Neuron (in vitro differentiated cells): ENCODE results near the gene VAMP4.
"Not testable (repeated sequence)": the region's sequence is repeated elsewhere in the genome, so short reads cannot be mapped to it uniquely, and the experiment has no call there.

Experiments used
- H2AFZ ChIP-seq: one replicate; pipeline ENCODE4 v1.6.1; 2013; ENCODE audit warnings: low read depth, mild to moderate bottlenecking, inconsistent platforms, low read length, moderate library complexity
- H3K27me3 ChIP-seq: one replicate; pipeline ENCODE4 v1.6.1; 2013; ENCODE audit warnings: low read length; ENCODE audit not compliant: insufficient read depth
- H3K36me3 ChIP-seq: one replicate; pipeline ENCODE4 v1.6.1; 2013; ENCODE audit warnings: low read length; ENCODE audit not compliant: insufficient read depth
- H3K4me1 ChIP-seq: one replicate; pipeline ENCODE4 v1.6.1; 2013; ENCODE audit warnings: low read length; ENCODE audit not compliant: insufficient read depth
- H3K4me3 ChIP-seq: 2 replicates; pipeline ENCODE4 v1.5.1; 2013; ENCODE audit warnings: mild to moderate bottlenecking, low read length, moderate library complexity
- H3K9me3 ChIP-seq: one replicate; pipeline ENCODE4 v1.6.1; 2013; ENCODE audit warnings: low read length

VAMP4 gene

DNA sequence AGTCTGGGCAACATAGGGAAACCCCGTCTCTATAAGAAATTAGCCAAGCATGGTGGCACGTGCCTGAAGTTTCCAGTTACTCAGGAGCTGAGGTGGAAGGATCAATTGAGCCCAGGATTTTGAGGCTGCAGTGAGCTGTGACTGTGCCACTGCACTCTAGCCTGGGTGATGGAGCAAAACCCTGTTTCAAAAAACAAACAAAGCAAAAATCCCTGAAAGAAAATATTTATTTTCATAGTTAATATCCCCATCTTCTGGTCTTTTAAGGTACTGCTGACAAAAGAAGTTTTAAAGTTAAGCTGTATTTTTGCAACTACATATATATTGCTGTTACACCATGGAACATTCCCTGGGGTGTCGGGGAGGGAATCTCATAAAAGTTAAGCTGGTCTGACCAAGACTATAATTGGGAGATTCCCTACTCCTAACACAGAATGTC lies 26.0 kb downstream of the VAMP4 start:
- Histone ChIP-seq H2AFZ (no peak overlapping the region), H3K36me3 (peaks cover 2% of the 10 kb centered on the region), H3K9me3 (no peaks in the 10 kb centered on the region), H3K4me1 (no peaks in the 10 kb centered on the region), H3K4me3 (no peak overlapping the region), H3K27me3 (no peaks in the 10 kb centered on the region)

GRCh38 chr1:171712341-171712740 lies 29.5 kb downstream of the VAMP4 start:
- H3K9me3 ChIP-seq, result no peaks in the 10 kb centered on the region
- no peak overlapping the region for H3K4me3 ChIP-seq
- no peak overlapping the region for H2AFZ ChIP-seq
- H3K36me3 ChIP-seq, result peaks cover 6% of the 10 kb centered on the region
- H3K4me1 ChIP-seq, result no peaks in the 10 kb centered on the region
- no peaks in the 10 kb centered on the region for H3K27me3 ChIP-seq

GRCh38 chr1:171711643-171712042 lies 30.2 kb downstream of the VAMP4 start:
- H3K4me1 ChIP-seq, result no peaks in the 10 kb centered on the region
- no peaks in the 10 kb centered on the region for H3K9me3 ChIP-seq

DNA sequence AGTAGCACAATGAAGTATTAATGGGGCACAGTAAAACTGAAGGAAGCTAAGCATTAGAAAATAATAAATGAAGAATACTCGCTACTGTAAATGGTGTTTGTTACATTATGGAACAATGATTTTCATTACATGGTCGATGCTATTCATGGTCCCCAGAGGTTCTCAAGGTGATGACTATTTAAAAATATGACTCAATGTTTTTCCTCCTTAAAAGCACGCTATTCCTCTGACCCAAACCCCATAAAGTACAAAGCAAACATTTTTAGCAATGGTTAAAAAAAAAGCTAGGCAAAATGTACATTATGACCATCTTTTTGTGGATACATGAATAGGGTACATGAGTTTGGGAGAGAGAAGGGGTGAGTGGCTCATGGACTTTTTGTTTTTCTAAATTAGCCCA lies 34.3 kb downstream of the VAMP4 start:
- H3K4me1 ChIP-seq, result peaks cover 2% of the 10 kb centered on the region
- H3K9me3 ChIP-seq, result no peaks in the 10 kb centered on the region
- peaks cover 4% of the 10 kb centered on the region for H3K36me3 ChIP-seq
- H2AFZ ChIP-seq, result no peak overlapping the region
- no peaks in the 10 kb centered on the region for H3K27me3 ChIP-seq
- no peak overlapping the region for H3K4me3 ChIP-seq

More at GRCh38 chr1:171711643-171712042, 30.2 kb downstream of the VAMP4 start:
- H3K36me3 ChIP-seq, result peaks cover 5% of the 10 kb centered on the region
- H3K27me3 ChIP-seq, result no peaks in the 10 kb centered on the region
- no peak overlapping the region for H3K4me3 ChIP-seq
- no peak overlapping the region for H2AFZ ChIP-seq

- no peaks in the 10 kb centered on the region for H3K36me3 ChIP-seq
- H3K4me3 ChIP-seq, result no peak overlapping the region
These were observed 39.3 kb downstream of the VAMP4 start for GRCh38 chr1:171702598-171702997.

DNA sequence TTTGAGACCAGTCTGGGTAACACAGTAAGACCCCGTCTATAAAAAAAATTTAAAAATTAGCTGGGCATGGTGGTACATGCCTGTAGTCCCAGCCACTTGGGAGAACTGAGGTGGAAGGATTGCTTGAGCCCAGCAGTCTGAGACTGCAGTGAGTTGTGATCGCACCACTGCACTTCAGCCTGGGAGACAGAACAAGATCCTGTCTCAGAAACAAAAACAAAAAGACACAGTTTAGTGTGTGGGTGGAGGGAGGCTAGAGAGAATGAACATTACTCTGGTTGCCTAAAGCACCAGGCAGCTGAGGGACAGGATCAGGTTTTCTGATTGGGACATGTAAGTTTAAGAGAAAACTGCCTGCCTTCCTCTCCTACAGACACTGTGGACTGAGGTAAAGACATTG lies 42.3 kb downstream of the VAMP4 start:
- no peak overlapping the region for H2AFZ ChIP-seq
- H3K4me3 ChIP-seq, result no peak overlapping the region
- no peaks in the 10 kb centered on the region for H3K4me1 ChIP-seq
- no peaks in the 10 kb centered on the region for H3K27me3 ChIP-seq
- peaks cover 3% of the 10 kb centered on the region for H3K9me3 ChIP-seq
- H3K36me3 ChIP-seq, result no peaks in the 10 kb centered on the region

More at GRCh38 chr1:171702598-171702997, 39.3 kb downstream of the VAMP4 start:
- no peaks in the 10 kb centered on the region for H3K27me3 ChIP-seq
- H3K9me3 ChIP-seq, result no peaks in the 10 kb centered on the region
- H2AFZ ChIP-seq, result no peak overlapping the region
- peaks cover 2% of the 10 kb centered on the region for H3K4me1 ChIP-seq

DNA sequence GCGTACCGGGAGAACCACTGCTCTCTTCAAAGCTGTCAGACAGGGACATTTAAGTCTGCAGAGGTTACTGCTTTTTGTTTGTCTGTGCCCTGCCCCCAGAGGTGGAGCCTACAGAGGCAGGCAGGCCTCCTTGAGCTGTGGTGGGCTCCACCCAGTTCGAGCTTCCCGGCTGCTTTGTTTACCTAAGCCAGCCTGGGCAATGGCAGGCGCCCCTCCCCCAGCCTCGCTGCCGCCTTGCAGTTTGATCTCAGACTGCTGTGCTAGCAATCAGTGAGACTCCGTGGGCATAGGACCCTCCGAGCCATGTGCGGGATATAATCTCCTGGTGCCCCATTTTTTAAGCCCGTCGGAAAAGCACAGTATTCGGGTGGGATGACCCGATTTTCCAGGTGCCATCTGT lies 46.1 kb downstream of the VAMP4 start:
- H2AFZ ChIP-seq, H3K9me3 ChIP-seq, H3K4me1 ChIP-seq, H3K36me3 ChIP-seq, H3K27me3 ChIP-seq, H3K4me3 ChIP-seq: not testable (repeated sequence)

DNA sequence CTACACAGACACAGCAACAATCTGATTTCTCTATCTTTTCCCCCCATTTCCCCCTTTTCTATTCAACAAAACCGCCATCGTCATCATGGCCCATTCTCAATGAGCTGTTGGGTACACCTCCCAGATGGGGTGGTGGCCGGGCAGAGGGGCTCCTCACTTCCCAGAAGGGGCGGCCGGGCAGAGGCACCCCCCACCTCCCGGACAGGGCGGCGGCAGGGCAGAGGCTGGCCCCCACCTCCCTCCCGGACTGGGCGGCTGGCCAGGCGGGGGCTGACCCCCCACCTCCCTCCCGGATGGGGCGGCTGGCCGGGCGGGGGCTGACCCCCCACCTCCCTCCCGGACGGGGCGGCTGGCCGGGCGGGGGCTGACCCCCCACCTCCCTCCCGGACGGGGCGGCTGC lies 48.3 kb downstream of the VAMP4 start:
- not testable (repeated sequence) for H3K36me3 ChIP-seq, H3K9me3 ChIP-seq, H3K4me3 ChIP-seq, H3K4me1 ChIP-seq, H3K27me3 ChIP-seq, H2AFZ ChIP-seq

- Histone ChIP-seq H3K9me3 (no peaks in the 10 kb centered on the region), H3K36me3 (no peaks in the 10 kb centered on the region), H3K4me3 (no peak overlapping the region), H2AFZ (no peak overlapping the region), H3K4me1 (no peaks in the 10 kb centered on the region), H3K27me3 (no peaks in the 10 kb centered on the region)
These were observed 58.0 kb downstream of the VAMP4 start for GRCh38 chr1:171683870-171684269.

- Histone ChIP-seq H3K36me3 (no peaks in the 10 kb centered on the region), H3K9me3 (no peaks in the 10 kb centered on the region), H2AFZ (no peak overlapping the region), H3K4me1 (no peaks in the 10 kb centered on the region), H3K4me3 (no peak overlapping the region), H3K27me3 (no peaks in the 10 kb centered on the region)
These were observed 61.5 kb downstream of the VAMP4 start for GRCh38 chr1:171680339-171680738.

DNA sequence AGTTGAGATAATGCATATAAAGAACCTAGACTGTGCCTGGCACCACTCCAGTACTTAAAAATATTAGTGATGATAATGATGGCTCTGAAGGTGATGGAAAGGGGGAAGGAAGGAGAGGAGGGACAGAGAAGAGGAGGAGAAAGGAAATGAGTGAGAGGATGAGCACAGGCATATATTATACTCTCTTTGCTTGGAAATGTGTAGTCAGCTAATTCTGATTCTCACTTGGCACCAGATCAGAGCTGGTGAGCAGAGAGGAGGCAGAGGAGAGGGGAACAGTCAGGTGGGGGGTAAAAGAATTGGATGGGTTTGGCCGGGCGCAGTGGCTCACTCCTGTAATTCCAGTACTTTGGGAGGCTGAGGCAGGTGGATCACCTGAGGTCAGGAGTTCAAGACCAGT lies 65.0 kb downstream of the VAMP4 start:
- Histone ChIP-seq H3K4me3 (no peak overlapping the region), H3K36me3 (no peaks in the 10 kb centered on the region), H3K27me3 (no peaks in the 10 kb centered on the region), H2AFZ (no peak overlapping the region), H3K4me1 (no peaks in the 10 kb centered on the region), H3K9me3 (no peaks in the 10 kb centered on the region)

DNA sequence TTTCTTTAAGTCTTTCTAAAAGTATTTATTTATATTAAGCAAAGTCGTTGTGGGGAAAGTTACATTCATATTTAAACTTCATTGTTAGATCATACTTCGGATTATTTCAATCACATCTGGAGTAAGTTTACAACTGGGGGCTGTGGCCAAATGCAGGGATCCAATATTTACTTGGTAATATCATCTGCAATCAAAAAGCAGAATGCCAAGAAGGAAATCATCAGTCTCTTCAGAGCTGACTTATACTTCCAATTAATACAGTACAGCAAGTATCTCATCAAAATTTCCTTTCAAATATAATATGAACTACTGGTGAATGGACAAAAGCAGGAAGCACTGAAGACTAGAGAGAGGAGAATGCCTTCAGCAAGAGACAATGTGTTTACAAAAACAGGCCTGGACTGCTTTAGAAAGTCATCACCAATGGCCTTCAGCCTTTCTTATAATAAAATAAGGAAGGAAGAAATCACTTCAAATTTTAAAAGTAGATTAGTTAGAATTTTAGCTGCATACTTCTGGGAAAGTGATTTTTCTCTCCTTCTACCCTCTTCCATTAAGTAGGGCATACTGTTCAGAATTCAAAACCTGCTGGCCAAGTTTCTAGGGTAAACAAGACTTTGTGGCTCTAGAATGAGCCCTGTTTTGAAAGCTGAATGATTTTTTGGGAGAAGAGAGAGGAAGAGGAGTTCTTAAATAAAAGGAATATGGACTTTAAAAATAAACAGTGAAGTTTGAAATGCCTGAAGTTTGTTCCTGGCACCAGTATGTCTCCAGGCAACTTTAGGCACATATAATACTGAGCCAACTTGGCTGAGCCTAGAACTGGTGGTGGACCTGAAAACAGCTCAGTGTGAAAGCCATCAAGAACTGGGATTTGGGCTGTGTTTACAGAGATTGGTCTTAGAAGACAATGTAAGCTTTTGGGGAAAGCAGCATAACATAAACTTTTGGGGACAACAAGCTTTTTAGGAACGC lies 67.1 kb downstream of the VAMP4 start:
- Histone ChIP-seq H3K27me3 (no peaks in the 10 kb centered on the region), H3K36me3 (no peaks in the 10 kb centered on the region), H3K9me3 (no peaks in the 10 kb centered on the region), H3K4me3 (no peak overlapping the region), H2AFZ (no peak overlapping the region), H3K4me1 (no peaks in the 10 kb centered on the region)

DNA sequence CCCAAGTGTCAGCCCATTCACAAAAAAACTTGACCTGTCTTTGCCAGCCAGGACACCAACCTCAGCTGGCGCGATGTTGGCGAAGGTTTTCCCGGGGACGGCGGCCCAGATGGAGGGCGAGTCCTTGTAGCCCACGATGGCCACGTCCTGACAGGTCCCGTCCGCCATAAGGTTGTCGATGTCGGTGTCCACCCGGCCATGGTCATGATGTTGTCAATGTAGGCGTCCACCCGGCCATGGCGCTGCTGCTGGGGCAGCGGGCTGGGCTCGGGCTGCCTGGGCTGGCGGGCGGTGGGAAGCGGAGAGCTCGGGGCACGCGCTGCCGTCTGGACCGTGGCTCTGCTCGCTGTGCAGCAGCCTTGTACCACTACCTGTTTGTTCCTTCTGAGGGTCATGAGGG lies 71.1 kb downstream of the VAMP4 start:
- Histone ChIP-seq H3K4me3 (no peak overlapping the region), H3K27me3 (no peaks in the 10 kb centered on the region), H3K36me3 (no peaks in the 10 kb centered on the region), H3K4me1 (no peaks in the 10 kb centered on the region), H3K9me3 (no peaks in the 10 kb centered on the region), H2AFZ (no peak overlapping the region)

DNA sequence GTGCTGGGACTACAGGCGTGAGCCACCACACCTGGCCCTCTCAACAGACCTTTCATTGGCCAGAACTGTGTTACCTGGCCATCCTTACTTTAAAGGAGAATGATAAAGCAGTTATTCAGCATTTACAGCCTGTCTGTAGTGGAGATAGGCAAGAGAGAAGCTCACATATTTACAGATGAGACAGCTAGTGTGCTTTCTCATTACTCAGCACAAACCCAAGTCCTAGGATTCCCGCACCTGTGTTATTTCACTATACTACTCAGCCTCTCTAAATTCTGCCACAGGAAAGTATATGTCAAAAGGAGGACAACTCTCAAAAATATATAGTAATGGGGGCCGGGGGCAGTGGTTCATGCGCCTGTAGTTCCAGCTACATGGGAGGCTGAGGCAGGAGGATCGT lies 73.5 kb downstream of the VAMP4 start:
- no peaks in the 10 kb centered on the region for H3K36me3 ChIP-seq
- H3K4me3 ChIP-seq, result no peak overlapping the region
- H3K27me3 ChIP-seq, result peaks cover 5% of the 10 kb centered on the region
- H2AFZ ChIP-seq, result no peak overlapping the region
- H3K9me3 ChIP-seq, result no peaks in the 10 kb centered on the region
- no peaks in the 10 kb centered on the region for H3K4me1 ChIP-seq
